ENCODE measurements around the gene NEDD4. TPM values are rescaled to one million over a fixed set of nuclear protein-coding genes. Genes with fewer than 3 reads are reported as not detected.

Gene NEDD4
- total and polyA plus RNA-seq, 2 of the 4 experiments (the other 2 are of a cell fraction), result 27.4 to 80.7 TPM

- Histone ChIP-seq H3K4me2 (ENCODE audit: low read depth, low read length) (no peak overlapping the region), H2BK20ac (ENCODE audit: low read depth, low read length) (no peak overlapping the region), H4K5ac (ENCODE audit: low read depth, low read length) (no peak overlapping the region), H3K4me3 (ENCODE audit: insufficient read depth, low read depth, low read length) (no peak overlapping the region), H2BK5ac (ENCODE audit: low read depth, low read length, poor library complexity, severe bottlenecking) (no peak overlapping the region), H4K8ac (ENCODE audit: low read depth in 2 of 2, low read length in 2 of 2) (no peak overlapping the region), H3K9me3 (ENCODE audit: control insufficient read depth, insufficient read depth, low read length) (peaks cover 4% of the 10 kb centered on the region; the same call in 1 of the 2 replicates), H3K56ac (ENCODE audit: extremely low read depth, insufficient read depth, low read length) (no peak overlapping the region), H3K79me1 (ENCODE audit: low read depth in 1 of 2, low read length in 2 of 2) (no peaks in the 10 kb centered on the region), H3K9ac (ENCODE audit: low read depth, low read length) (no peak overlapping the region), H3K18ac (ENCODE audit: low read depth, low read length) (no peak overlapping the region), H3K36me3 (ENCODE audit: control insufficient read depth, insufficient read depth, low read length) (no peaks in the 10 kb centered on the region), H3K4ac (ENCODE audit: low read depth, low read length) (no peak overlapping the region), H4K91ac (ENCODE audit: insufficient read depth, low read depth, low read length) (no peak overlapping the region), H3K23ac (ENCODE audit: low read depth, low read length) (no peak overlapping the region), H3K4me1 (ENCODE audit: control insufficient read depth, insufficient read depth, low read length) (no peaks in the 10 kb centered on the region), H2BK15ac (ENCODE audit: low read depth, low read length) (no peak overlapping the region), H3K14ac (replicated peaks; ENCODE audit: low read depth, low read length) (no peak overlapping the region), H4K20me1 (ENCODE audit: insufficient read depth, low read length) (no peaks in the 10 kb centered on the region), H3K27me3 (ENCODE audit: control insufficient read depth, insufficient read depth, low read length) (peaks cover 20% of the 10 kb centered on the region), H2AFZ (replicated peaks; ENCODE audit: low read length, poor library complexity) (no peak overlapping the region), H3K9me1 (ENCODE audit: insufficient read depth, low read length) (no peaks in the 10 kb centered on the region), H3K27ac (ENCODE audit: insufficient read depth, low read length) (no peak overlapping the region), H2AK5ac (ENCODE audit: low read depth, low read length) (no peak overlapping the region), H2BK120ac (ENCODE audit: low read depth, low read length) (no peak overlapping the region), H2AK9ac (replicated peaks; ENCODE audit: low read depth, low read length, poor library complexity) (no peak overlapping the region)
- TF ChIP-seq BHLHE40 (IDR thresholded peaks at IDR 0.05; ENCODE audit: low read depth, low read length) (no peak), MAFK (IDR thresholded peaks at IDR 0.05; ENCODE audit: low read depth, low read length) (peak; percentile 29; the same call in 1 of the 2 replicates), MXI1 (IDR thresholded peaks at IDR 0.05; ENCODE audit: borderline replicate concordance, low read depth, low read length) (no peak)
- intact Hi-C loops (cut with micrococcal nuclease) (no loop called here), in situ Hi-C loops (cut with MboI; ENCODE audit: low sequenced_read_pairs) (loop anchor here (25.0 kb wide), 1 partner anchor 117 kb away; no protein-coding TSS in a partner anchor), dilution Hi-C loops (cut with HindIII; ENCODE audit: low sequenced_read_pairs, unreplicated experiment) (no loop called here)
- no peak for ATAC-seq (ENCODE audit: low read depth)
- DNase-seq, result no peak
- no TSS peak for BruUV-seq (replicated peaks)
- ChIA-PET POLR2A (ENCODE audit: unreplicated experiment) (no interaction called here), CTCF (no interaction called here)
- no CpG with 5 or more reads among the region's 3 CpGs for WGBS, 2 experiments (ENCODE audit: extremely low coverage in 2 of 2, insufficient read length in 1 of 2)
Measured at GRCh38 chr15:55778932-55779331, 214.5 kb downstream of the NEDD4 start.

Small RNAs within 50 kb of the gene (microRNA-seq; reads per million reads assigned to microRNA genes)
- gene RN7SL568P (ENCODE audit: insufficient read depth, insufficient read length), result not detected

Small RNAs within 50 kb of the gene (small RNA-seq; reads per million reads assigned to genes)
- 0 to 0.60 (median 0) reads per million in 5 experiments for gene RN7SL568P

Data from IMR-90 (cell line).